Measurements from ENCODE around the gene CIAO2B.

- TF ChIP-seq, protein P1, sequence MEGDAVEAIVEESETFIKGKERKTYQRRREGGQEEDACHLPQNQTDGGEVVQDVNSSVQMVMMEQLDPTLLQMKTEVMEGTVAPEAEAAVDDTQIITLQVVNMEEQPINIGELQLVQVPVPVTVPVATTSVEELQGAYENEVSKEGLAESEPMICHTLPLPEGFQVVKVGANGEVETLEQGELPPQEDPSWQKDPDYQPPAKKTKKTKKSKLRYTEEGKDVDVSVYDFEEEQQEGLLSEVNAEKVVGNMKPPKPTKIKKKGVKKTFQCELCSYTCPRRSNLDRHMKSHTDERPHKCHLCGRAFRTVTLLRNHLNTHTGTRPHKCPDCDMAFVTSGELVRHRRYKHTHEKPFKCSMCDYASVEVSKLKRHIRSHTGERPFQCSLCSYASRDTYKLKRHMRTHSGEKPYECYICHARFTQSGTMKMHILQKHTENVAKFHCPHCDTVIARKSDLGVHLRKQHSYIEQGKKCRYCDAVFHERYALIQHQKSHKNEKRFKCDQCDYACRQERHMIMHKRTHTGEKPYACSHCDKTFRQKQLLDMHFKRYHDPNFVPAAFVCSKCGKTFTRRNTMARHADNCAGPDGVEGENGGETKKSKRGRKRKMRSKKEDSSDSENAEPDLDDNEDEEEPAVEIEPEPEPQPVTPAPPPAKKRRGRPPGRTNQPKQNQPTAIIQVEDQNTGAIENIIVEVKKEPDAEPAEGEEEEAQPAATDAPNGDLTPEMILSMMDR (IDR thresholded peaks at IDR 0.05; ENCODE audit: borderline replicate concordance, extremely low read depth, low read length, poor library complexity, severe bottlenecking) = no peak
- no peak for TF ChIP-seq EZH2 (IDR thresholded peaks at IDR 0.05; ENCODE audit: borderline replicate concordance, low read depth, low read length, severe bottlenecking)
Observed at GRCh38 chr16:66950437-66950836, 16.2 kb upstream of the CIAO2B start.

Measured in DND-41 (cell line).